Measurements from ENCODE around the gene GPR18. TPM values are rescaled to one million over a fixed set of nuclear protein-coding genes. Genes with fewer than 3 reads are reported as not detected.

The GPR18 gene
- total and polyA plus RNA-seq, 2 of the 4 experiments (the other 2 are of a cell fraction): not detected

DNA sequence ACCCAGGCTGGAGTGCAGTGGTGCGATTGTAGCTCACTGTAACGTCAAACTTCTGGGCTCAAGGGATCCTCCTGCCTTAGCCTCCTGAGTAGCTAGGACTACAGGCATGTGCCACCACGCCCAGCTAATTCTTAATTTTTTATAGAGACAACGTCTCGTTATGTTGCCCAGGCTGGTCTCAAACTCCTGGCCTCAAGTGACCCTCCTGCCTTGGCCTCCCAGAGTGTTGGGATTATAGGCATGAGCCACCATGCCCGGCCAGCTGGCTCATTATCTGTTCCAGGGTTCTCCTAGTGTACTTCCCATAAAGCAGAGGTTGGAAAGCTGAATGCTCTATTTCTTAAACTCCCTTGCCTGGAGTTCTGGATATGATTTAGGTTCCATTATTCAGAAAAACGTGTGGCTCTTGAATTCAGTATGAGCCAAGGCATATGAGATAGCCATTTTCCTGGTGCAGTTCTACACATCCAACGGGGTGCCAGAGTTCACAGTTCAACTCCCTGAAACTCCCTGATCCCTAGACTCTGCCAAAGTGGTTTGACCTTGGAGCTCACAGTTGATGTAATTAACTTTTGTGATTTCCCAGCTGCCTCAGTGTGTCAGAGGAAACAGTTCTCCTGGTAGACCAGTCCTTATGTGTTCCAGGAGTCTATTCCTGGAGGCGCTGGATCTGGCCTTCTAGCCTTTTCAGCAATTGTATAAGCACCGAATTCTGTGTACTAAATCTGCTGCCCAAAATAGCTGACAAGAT is 27.4 kb upstream of the GPR18 start (continued):
- TF ChIP-seq MXI1 (IDR thresholded peaks at IDR 0.05; ENCODE audit: borderline replicate concordance, low read depth, low read length): no peak

DNA sequence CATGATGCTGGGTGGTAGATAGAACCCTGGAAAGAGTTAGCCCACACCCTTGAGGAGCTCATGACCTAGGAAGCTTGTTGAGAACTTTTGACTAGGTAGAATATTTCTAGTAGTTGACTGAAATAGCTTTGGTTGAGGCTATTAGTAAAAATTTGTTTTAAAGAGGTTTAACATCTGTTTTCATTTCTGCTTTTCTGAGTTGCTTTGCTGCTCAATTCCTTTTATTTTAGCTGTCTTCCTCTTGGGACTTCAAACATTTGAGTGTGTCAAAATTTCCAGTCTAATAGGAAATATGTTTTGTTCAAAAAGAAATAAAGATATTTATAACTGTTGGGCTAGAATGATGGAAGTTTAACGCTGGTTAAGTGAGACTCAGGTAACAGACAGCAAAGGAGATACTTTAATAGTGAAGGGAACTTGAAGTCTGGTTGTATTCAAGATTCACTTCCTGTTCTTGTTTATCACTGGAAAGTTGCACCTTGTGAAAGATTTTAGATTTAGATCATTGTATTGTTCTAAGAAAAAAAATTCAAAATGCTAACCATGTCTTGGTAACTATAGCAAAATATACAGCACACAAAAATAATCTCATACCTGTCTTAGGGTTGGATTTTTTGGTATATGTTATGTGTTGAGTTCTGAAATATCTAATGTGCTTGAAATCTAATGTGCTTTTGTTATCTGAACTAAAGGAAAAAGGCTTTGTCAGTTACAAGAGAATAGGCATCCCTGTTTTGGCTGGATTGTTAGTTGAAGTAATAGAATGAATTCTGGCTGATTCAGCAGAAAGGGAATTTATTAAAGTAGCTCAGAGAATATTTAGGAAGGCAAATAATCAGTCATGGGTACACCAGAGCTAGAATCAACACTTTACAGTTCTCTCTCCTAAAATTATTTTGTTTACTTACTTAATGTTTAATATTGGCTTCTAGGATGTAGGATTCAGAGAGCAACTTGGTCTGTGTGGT is 24.4 kb upstream of the GPR18 start:
- no peaks in the 10 kb centered on the region for H3K9me1 ChIP-seq (ENCODE audit: insufficient read depth, low read length)
- no peak overlapping the region for H2BK20ac ChIP-seq (ENCODE audit: low read depth, low read length)
- H3K9ac ChIP-seq (ENCODE audit: low read depth, low read length): no peak overlapping the region
- peaks cover 6 to 9% of the 10 kb centered on the region in 2 experiments; a peak in 2 of 4 replicates for H3K79me1 ChIP-seq (ENCODE audit: low read depth in 1 of 2, low read length in 2 of 2)
- no peak overlapping the region for H3K27ac ChIP-seq (ENCODE audit: insufficient read depth, low read length)
- H2BK5ac ChIP-seq (ENCODE audit: low read depth, low read length, poor library complexity, severe bottlenecking): no peak overlapping the region
- no peaks in the 10 kb centered on the region for H3K27me3 ChIP-seq (ENCODE audit: control insufficient read depth, insufficient read depth, low read length)
- no peak overlapping the region for H3K4ac ChIP-seq (ENCODE audit: low read depth, low read length)
- BruUV-seq (replicated peaks): no TSS peak
- DNase-seq (no peak), ATAC-seq (ENCODE audit: low read depth) (no peak; the same call in 1 of the 2 replicates)
- POLR2A ChIA-PET (ENCODE audit: unreplicated experiment): no interaction called here
- H4K8ac ChIP-seq (ENCODE audit: low read depth in 2 of 2, low read length in 2 of 2): no peak overlapping the region
- CTCF ChIA-PET: interaction anchor here (0.9 kb wide), 1 partner anchor 13 kb away, joined by 4 read pairs; no protein-coding TSS in a partner anchor
- no peak overlapping the region for H2BK15ac ChIP-seq (ENCODE audit: low read depth, low read length)
- H4K91ac ChIP-seq (ENCODE audit: insufficient read depth, low read depth, low read length): no peak overlapping the region
- H2AFZ ChIP-seq (replicated peaks; ENCODE audit: low read length, poor library complexity): no peak overlapping the region
- H3K36me3 ChIP-seq (ENCODE audit: control insufficient read depth, insufficient read depth, low read length): no peaks in the 10 kb centered on the region; the same call in 1 of the 2 replicates
- no peak overlapping the region for H3K14ac ChIP-seq (replicated peaks; ENCODE audit: low read depth, low read length)
- no peaks in the 10 kb centered on the region for H4K20me1 ChIP-seq (ENCODE audit: insufficient read depth, low read length)
- H3K23ac ChIP-seq (ENCODE audit: low read depth, low read length): no peak overlapping the region
- H3K56ac ChIP-seq (ENCODE audit: extremely low read depth, insufficient read depth, low read length): no peak overlapping the region
- no peak overlapping the region for H3K4me2 ChIP-seq (ENCODE audit: low read depth, low read length)
- in situ Hi-C loops (cut with MboI; ENCODE audit: low sequenced_read_pairs): no loop called here
- no peak overlapping the region for H2BK120ac ChIP-seq (ENCODE audit: low read depth, low read length)
- H3K4me1 ChIP-seq (ENCODE audit: control insufficient read depth, insufficient read depth, low read length): peaks cover 6% of the 10 kb centered on the region; the same call in 1 of the 2 replicates
- H2AK9ac ChIP-seq (replicated peaks; ENCODE audit: low read depth, low read length, poor library complexity): no peak overlapping the region
- H3K4me3 ChIP-seq (ENCODE audit: insufficient read depth, low read depth, low read length): no peak overlapping the region
- no CpG with 5 or more reads among the region's 1 CpG for WGBS, 2 experiments (ENCODE audit: extremely low coverage in 2 of 2, insufficient read length in 1 of 2)
- H3K9me3 ChIP-seq (ENCODE audit: control insufficient read depth, insufficient read depth, low read length): no peaks in the 10 kb centered on the region
- TF ChIP-seq NFE2L2 (IDR thresholded peaks at IDR 0.05; ENCODE audit: low read depth, low read length): no peak
- TF ChIP-seq MAFK (IDR thresholded peaks at IDR 0.05; ENCODE audit: low read depth, low read length): peak; percentile 86
- H3K18ac ChIP-seq (ENCODE audit: low read depth, low read length): no peak overlapping the region
- H4K5ac ChIP-seq (ENCODE audit: low read depth, low read length): no peak overlapping the region
- intact Hi-C loops (cut with micrococcal nuclease): no loop called here
- no peak overlapping the region for H2AK5ac ChIP-seq (ENCODE audit: low read depth, low read length)
- dilution Hi-C loops (cut with HindIII; ENCODE audit: low sequenced_read_pairs, unreplicated experiment): no loop called here

Data from IMR-90 (cell line).